K562 (cell line): ENCODE data around the gene ZRANB3. TPM values are rescaled to one million over a fixed set of nuclear protein-coding genes. Genes with fewer than 3 reads are reported as not detected.

Experiments used
- ATAC-seq: fragments of 200-7000 bp; cut with Tn5 transposase; 3 replicates; pipeline ENCODE4 v1.9.1; 2020; ENCODE audit warnings: moderate library complexity
- BruUV-seq: library from RNA; stranded (reverse); fragments of 400-500 nt; replicated peaks from 2 replicates; lab custom pipeline; 2021; lab: Mats Ljungman, UMichigan
- CTCF ChIA-PET: fragments of 300-600 bp; formaldehyde crosslinking; extraction: SDS; loops from one replicate; lab custom pipeline; 2021; ENCODE audit warnings: low intra/inter-chr PET ratio; lab: Yijun Ruan, JAX
- POLR2A ChIA-PET: fragments of 300-600, 350-650 bp; sonication (Branson Sonifier 250); formaldehyde crosslinking; extraction: SDS; loops from one replicate; lab custom pipeline; 2021; ENCODE audit warnings: antibody characterized with exemption, inconsistent platforms; lab: Yijun Ruan, JAX
- DNase-seq, 4 experiments: peaks; one replicate each; pipeline versions ENCODE4 v3.0.0 to v3.0.0-alpha.2; 2011 to 2018; ENCODE audit warnings: low spot score in 3 of 4, mixed read lengths in 3 of 4; ENCODE audit errors: extremely low read depth in 1 of 4
- FAIRE-seq: peaks from 2 replicates; lab custom pipeline; 2011; peaks lifted over from hg19 to GRCh38; lab: Jason Lieb, UNC
- H2AFZ ChIP-seq: 2 replicates; pipeline ENCODE4 v1.6.0; 2011; ENCODE audit warnings: low read depth, low read length, control low read depth, inconsistent platforms
- H3K27ac ChIP-seq: fragments of 200-600 bp; 3 replicates; pipeline ENCODE4 v1.8.0; 2011; ENCODE audit warnings: low read depth, mild to moderate bottlenecking, control low read depth, inconsistent platforms, low read length, moderate library complexity, mixed read lengths; ENCODE audit errors: extremely low read depth
- H3K27me3 ChIP-seq, 2 experiments: fragments of 300-600 bp in 1 of 2; 2 replicates in 1 of 2; 3 replicates in 1 of 2; pipeline versions ENCODE4 v1.6.0 to v1.8.0; 2011; ENCODE audit warnings: inconsistent platforms in 2 of 2, low read length in 2 of 2, mild to moderate bottlenecking in 1 of 2, mixed read lengths in 1 of 2, moderate library complexity in 1 of 2; ENCODE audit not compliant: control insufficient read depth in 2 of 2, insufficient read depth in 2 of 2
- H3K36me3 ChIP-seq: fragments of 300-600 bp; 3 replicates; pipeline ENCODE4 v1.8.0; 2011; ENCODE audit warnings: mild to moderate bottlenecking, low read length, inconsistent platforms; ENCODE audit not compliant: control insufficient read depth, insufficient read depth
- H3K4me1 ChIP-seq, 2 experiments: fragments of 200-600 bp in 1 of 2; replicated peaks in 1 of 2; 2 replicates in 1 of 2; 3 replicates in 1 of 2; pipeline versions ENCODE4 v1.5.1 to v1.8.0; 2011; ENCODE audit warnings: inconsistent platforms in 2 of 2, low read length in 2 of 2, mild to moderate bottlenecking in 1 of 2, mixed read lengths in 1 of 2, moderate library complexity in 1 of 2; ENCODE audit not compliant: control insufficient read depth in 2 of 2, insufficient read depth in 2 of 2
- H3K4me2 ChIP-seq: 2 replicates; pipeline ENCODE4 v1.6.1; 2011; ENCODE audit warnings: low read length, control low read depth, inconsistent platforms, mixed read lengths; ENCODE audit not compliant: insufficient read depth
- H3K4me3 ChIP-seq: fragments of 200-600 bp; sonication (generic), shearing (Covaris generic); 2 replicates; pipeline ENCODE4 v1.5.1; 2016; ENCODE audit warnings: control low read depth, inconsistent platforms
- H3K79me2 ChIP-seq: fragments of 200-600 bp; 3 replicates; pipeline ENCODE4 v1.8.0; 2011; ENCODE audit warnings: low read length, inconsistent platforms; ENCODE audit not compliant: control insufficient read depth, insufficient read depth
- H3K9ac ChIP-seq, 2 experiments: 2 replicates each; pipeline versions ENCODE4 v1.6.0 to v1.6.1; 2011; ENCODE audit warnings: low read depth in 2 of 2, low read length in 2 of 2, control low read depth in 1 of 2, inconsistent platforms in 1 of 2, mild to moderate bottlenecking in 1 of 2, mixed read lengths in 1 of 2; ENCODE audit not compliant: insufficient read depth in 1 of 2
- H3K9me1 ChIP-seq: one replicate; pipeline ENCODE4 v1.6.0; 2011; ENCODE audit warnings: inconsistent platforms, mild to moderate bottlenecking, low read length, moderate library complexity; ENCODE audit not compliant: control insufficient read depth, insufficient read depth
- H3K9me3 ChIP-seq: replicated peaks from 2 replicates; pipeline ENCODE4 v1.5.1; 2011; ENCODE audit warnings: low read depth, low read length, inconsistent platforms; ENCODE audit not compliant: control insufficient read depth, insufficient read depth
- H4K20me1 ChIP-seq: replicated peaks from 2 replicates; pipeline ENCODE4 v1.6.1; 2011; ENCODE audit warnings: low read length, inconsistent platforms, mixed read lengths; ENCODE audit not compliant: control insufficient read depth, insufficient read depth
- ERF ChIP-seq: fragments of 450-650 bp; formaldehyde crosslinking; IDR thresholded peaks from 2 replicates; pipeline ENCODE4 v1.4.0; 2020; ENCODE audit warnings: mild to moderate bottlenecking, mixed read lengths
- MTA2 ChIP-seq: fragments of 450-650 bp; IDR thresholded peaks from 2 replicates; pipeline ENCODE4 v1.6.1; 2016; ENCODE audit warnings: low read depth
- NFE2 ChIP-seq: IDR thresholded peaks from 2 replicates; pipeline ENCODE4 v1.6.1; 2014; ENCODE audit warnings: antibody characterized with exemption, low read depth
- POLR2G ChIP-seq: fragments of 200-400 bp; formaldehyde crosslinking; IDR thresholded peaks from 2 replicates; pipeline ENCODE4 v1.6.1; 2017; ENCODE audit warnings: low read depth, mild to moderate bottlenecking, antibody characterized with exemption, low read length, moderate library complexity
- RBFOX2 ChIP-seq: fragments of 200-400 bp; formaldehyde crosslinking; IDR thresholded peaks from 2 replicates; pipeline ENCODE4 v1.6.1; 2017; ENCODE audit warnings: low read depth, mild to moderate bottlenecking, low read length, moderate library complexity
- RFX1 ChIP-seq: fragments of 450-650 bp; IDR thresholded peaks from 2 replicates; pipeline ENCODE4 v1.6.1; 2016; ENCODE audit warnings: mild to moderate bottlenecking, moderate library complexity
- SAP30 ChIP-seq: fragments of 200-600 bp; sonication (generic); IDR thresholded peaks from 2 replicates; pipeline ENCODE4 v1.6.1; 2012; ENCODE audit warnings: borderline replicate concordance, low read depth, mild to moderate bottlenecking, moderate library complexity, low read length, control low read depth, inconsistent platforms; ENCODE audit not compliant: insufficient read depth, poor library complexity, severe bottlenecking
- SP2 ChIP-seq: IDR thresholded peaks from 2 replicates; pipeline ENCODE4 v1.6.1; 2011; ENCODE audit warnings: mild to moderate bottlenecking, low read depth, low read length, moderate library complexity; ENCODE audit not compliant: poor library complexity, severe bottlenecking; ENCODE audit errors: extremely low read depth
- TRIM28 ChIP-seq: fragments of 450-650 bp; IDR thresholded peaks from 2 replicates; pipeline ENCODE4 v1.6.1; 2017
- XRCC5 ChIP-seq: fragments of 200-400 bp; formaldehyde crosslinking; IDR thresholded peaks from 2 replicates; pipeline ENCODE4 v1.6.1; 2017; ENCODE audit warnings: low read depth, mild to moderate bottlenecking, low read length
- ZNF232 ChIP-seq: sonication (generic); formaldehyde crosslinking; IDR thresholded peaks from 2 replicates; pipeline ENCODE4 v1.8.0; 2022; ENCODE audit warnings: mild to moderate bottlenecking, missing genetic modification reagents
- WGBS: fragments of 100-300 bp; shearing (Covaris generic); methylation state at CpG from one replicate; pipeline ENCODE4 v1.1.6; 2016; ENCODE audit warnings: low coverage, mixed read lengths; ENCODE audit not compliant: insufficient coverage; ENCODE audit errors: missing lambda C conversion rate; 5-methylcytosine and 5-hydroxymethylcytosine counted together
- in situ Hi-C: fragments of 300-500 bp; cut with MboI; formaldehyde crosslinking; loops from 4 replicates; pipeline ENCODE4 v1.15.0; 2018; ENCODE audit warnings: inconsistent platforms, mixed read lengths
- intact Hi-C: fragments of 100-400 bp; cut with micrococcal nuclease; formaldehyde crosslinking; loops from 2 replicates; pipeline ENCODE4 v1.14.2; 2022
- polyA plus RNA-seq, 8 experiments: library from polyadenylated mRNA; depleted of rRNA in 4 of 8; stranded (reverse) in 5 of 8; unstranded in 3 of 8; fragments of >200 nt; fragmentation: Nextera tagmentation in 2 of 8; fragmentation: Illumina TruSeq in 1 of 8; extraction: Ambion mirVana in 2 of 8; extraction: Trizol in 1 of 8; gene quantifications; 2 replicates each; pipeline versions ENCODE4 v1.2.1 to v1.2.3, GENCODE V29; 2011 to 2014; ENCODE audit warnings: inconsistent platforms in 1 of 8, missing spikeins in 1 of 8
- total RNA-seq, 7 experiments: library from RNA; depleted of rRNA in 6 of 7; stranded (reverse); fragments of >200 nt in 6 of 7; fragmentation: Illumina TruSeq in 2 of 7; extraction: Trizol in 2 of 7; gene quantifications; 2 replicates each; pipeline versions ENCODE4 v1.2.1 to v1.2.3, GENCODE V29; 2011 to 2021; ENCODE audit warnings: low replicate concordance in 1 of 7

The ZRANB3 gene
- total and polyA plus RNA-seq, 9 of the 15 experiments (the other 6 are each of a cell fraction or from before 2014, with no cell fraction given): 8.6 to 21.3 (median 14.7) TPM

- no peaks in the 10 kb centered on the region for H3K9me1 ChIP-seq
- POLR2A ChIA-PET: no interaction called here
- H3K4me3 ChIP-seq: no peak overlapping the region
- CTCF ChIA-PET: no interaction called here
- FAIRE-seq (no peak), ATAC-seq (no peak), DNase-seq (no peak)
- WGBS: 50% methylated on average over 1 of the region's 1 CpG
- no peaks in the 10 kb centered on the region for H3K79me2 ChIP-seq
- BruUV-seq: no TSS peak
- H3K9me3 ChIP-seq: peaks cover 4% of the 10 kb centered on the region
- H3K27me3 ChIP-seq: no peaks in the 10 kb centered on the region
- H2AFZ ChIP-seq: no peak overlapping the region
- intact Hi-C loops: no loop called here
- H3K4me2 ChIP-seq: no peak overlapping the region
- in situ Hi-C loops: no loop called here
- TF ChIP-seq MTA2: no peak
- TF ChIP-seq SAP30: no peak
- H3K27ac ChIP-seq: no peak overlapping the region
- no peaks in the 10 kb centered on the region for H3K4me1 ChIP-seq
- H3K9ac ChIP-seq: no peak overlapping the region
- no peaks in the 10 kb centered on the region for H4K20me1 ChIP-seq
- H3K36me3 ChIP-seq: peaks cover 10% of the 10 kb centered on the region; the same call in 1 of the 3 replicates
Observed at GRCh38 chr2:135490376-135490775, 40.6 kb downstream of the ZRANB3 start.

GRCh38 chr2:135485441-135485840 lies 45.6 kb downstream of the ZRANB3 start:
- intact Hi-C loops (no loop called here), in situ Hi-C loops (no loop called here)
- Histone ChIP-seq H3K9ac (no peak overlapping the region), H3K79me2 (no peaks in the 10 kb centered on the region), H3K27me3 (no peaks in the 10 kb centered on the region), H4K20me1 (no peaks in the 10 kb centered on the region), H3K27ac (no peak overlapping the region), H3K36me3 (peaks cover 10% of the 10 kb centered on the region; the same call in 1 of the 3 replicates), H2AFZ (no peak overlapping the region), H3K9me3 (peaks cover 4% of the 10 kb centered on the region), H3K4me1 (no peaks in the 10 kb centered on the region), H3K9me1 (no peaks in the 10 kb centered on the region), H3K4me2 (no peak overlapping the region), H3K4me3 (no peak overlapping the region)
- TF ChIP-seq TRIM28 (no peak), RBFOX2 (no peak), POLR2G (no peak), NFE2 (no peak), RFX1 (no peak), ZNF232 (CRISPR knock-in tag) (no peak), SP2 (no peak), ERF (CRISPR knock-in tag) (no peak), XRCC5 (no peak)
- no TSS peak for BruUV-seq
- POLR2A ChIA-PET: no interaction called here
- WGBS: 95% methylated on average over 4 of the region's 4 CpGs
- no peak for DNase-seq
- no peak for ATAC-seq
- FAIRE-seq: no peak
- CTCF ChIA-PET: no interaction called here
